T-helper 22 cell (primary cell): ENCODE results near the gene SNX13.
"Not testable (repeated sequence)": the region's sequence is repeated elsewhere in the genome, so short reads cannot be mapped to it uniquely, and the experiment has no call there.

Experiments
- DNase-seq: peaks from one replicate; pipeline ENCODE4 v3.0.0-alpha.2; 2020; ENCODE audit warnings: low read depth

The SNX13 gene

DNA sequence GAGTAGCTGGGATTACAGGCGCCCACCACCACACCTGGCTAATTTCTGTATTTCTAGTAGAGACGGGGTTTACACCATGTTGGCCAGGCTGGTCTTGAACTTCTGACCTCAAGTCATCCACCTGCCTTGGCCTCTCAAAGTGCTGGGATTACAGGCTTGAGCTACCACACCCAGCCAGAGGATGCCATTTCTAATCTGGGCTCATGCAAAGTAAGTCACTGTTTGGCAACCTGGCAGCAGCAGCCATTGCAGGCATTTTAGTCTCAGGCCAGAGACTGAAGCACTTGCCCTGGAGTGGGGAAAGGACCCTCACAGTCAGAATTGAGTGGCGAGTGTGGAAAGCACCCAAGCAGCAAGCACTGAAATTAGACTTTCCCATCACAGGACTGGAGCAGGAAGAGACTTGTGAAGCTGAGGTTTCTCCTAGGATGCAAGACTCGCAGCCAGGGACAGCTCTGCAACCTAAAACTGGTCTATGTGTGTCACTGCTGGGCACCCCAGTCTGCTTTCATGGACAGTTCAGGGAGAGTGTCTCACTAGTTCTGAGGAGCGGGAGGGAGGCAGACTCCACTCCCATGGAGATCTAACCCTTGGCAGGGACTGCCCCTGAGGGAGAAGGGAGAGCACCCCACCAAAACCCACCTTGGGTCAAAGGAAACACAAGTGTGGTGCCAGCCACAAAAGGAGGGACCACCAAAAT lies 27.6 kb downstream of the SNX13 start:
- DNase-seq = no peak

- DNase-seq = no peak
These were observed 28.2 kb downstream of the SNX13 start for GRCh38 chr7:17912050-17912449.

DNA sequence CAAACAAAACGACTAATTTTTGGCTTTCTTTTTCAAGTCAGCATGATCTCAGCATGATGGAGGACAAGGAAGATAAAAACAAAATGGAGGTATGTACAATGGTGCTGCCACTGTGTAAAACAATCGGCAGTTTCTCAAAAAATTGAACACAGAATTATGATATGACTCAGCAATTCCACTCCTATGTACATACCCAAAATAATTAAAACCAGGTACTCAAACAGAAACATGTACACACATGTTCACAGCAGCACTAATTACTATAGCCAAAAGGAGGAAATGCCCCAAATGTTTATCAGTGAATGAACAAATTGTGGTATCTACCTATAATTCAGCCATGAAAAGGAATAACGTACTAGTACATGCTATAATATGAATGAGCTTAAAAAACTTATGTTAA lies 29.9 kb downstream of the SNX13 start:
- no peak for DNase-seq

- not testable (repeated sequence) for DNase-seq
These were observed 31.0 kb downstream of the SNX13 start for GRCh38 chr7:17909310-17909709.

DNA sequence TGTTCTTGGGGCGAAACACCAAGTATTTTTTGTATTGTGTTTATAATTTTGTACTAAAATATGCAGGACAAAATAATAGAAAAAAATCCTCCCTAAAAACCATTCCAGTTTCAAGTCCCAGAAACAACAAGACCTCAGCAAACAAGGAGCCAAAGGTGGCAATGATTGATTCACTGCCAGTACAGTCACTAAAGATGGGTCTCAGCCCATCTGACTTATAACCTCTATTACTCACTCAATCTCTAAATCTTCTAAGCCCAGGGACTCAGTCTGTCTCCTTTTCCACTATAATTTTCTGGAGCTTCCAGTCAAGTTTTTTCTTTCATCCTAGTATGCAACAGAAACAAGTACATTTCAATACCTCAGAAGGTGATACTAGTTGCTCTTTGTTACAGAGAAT lies 33.3 kb downstream of the SNX13 start:
- DNase-seq = no peak

GRCh38 chr7:17903337-17903736 lies 37.0 kb downstream of the SNX13 start:
- DNase-seq = no peak

DNA sequence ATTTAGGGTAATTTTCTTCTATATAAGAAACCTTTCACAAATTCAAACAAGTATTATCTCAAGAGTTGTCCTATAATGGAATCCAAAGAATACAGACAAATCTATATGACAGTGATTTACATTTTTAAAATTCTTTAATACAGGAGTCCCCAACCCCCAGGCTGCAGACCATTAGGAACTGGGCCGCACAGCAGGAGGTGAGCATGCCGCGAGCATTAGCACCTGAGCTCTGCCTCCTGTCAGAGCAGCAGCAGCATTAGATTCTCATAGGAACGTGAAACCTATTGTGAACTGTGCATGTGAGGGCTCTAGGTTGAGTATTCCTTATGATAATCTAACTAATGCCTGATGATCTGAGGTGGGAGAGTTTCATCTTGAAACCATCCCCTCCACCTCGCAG lies 37.7 kb downstream of the SNX13 start:
- DNase-seq = no peak

DNA sequence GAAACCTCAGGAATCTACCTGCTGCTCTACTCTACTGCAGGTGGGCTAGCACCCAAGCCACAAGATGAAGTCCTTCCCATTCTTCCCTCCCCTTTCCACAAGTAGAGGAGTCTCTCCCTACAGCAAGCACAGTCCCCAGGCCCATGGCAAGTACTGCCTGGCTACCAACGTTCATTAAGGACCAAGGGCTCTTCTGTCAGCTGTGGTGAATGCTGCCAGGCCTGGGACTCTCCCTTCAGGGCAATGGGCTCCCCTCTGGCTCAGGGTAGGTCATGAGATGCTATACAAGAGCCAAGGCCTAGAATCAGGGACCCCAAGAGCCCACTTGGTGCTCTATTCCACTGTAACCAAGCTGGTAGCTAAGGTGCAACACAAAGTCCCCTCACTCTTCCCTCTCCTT lies 39.8 kb downstream of the SNX13 start:
- DNase-seq = no peak

DNA sequence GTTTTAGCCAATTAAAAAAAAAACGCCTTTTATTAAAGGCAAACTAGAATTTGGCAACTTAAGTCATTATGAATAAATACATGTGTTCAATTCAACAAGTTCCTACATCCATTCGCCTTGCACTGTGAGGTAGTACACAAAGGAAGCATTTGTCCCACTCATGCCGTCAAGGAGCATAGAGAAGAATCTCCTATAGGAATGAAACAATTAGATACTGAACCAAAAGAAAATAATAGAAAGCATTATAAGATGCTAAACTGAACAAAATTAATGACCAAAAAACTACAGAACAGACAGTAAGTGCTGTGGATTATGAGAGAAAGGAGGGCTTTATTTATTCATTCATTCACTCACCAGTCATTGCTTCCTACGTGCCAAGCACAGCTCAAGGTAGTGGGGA lies 42.2 kb downstream of the SNX13 start:
- DNase-seq = no peak

DNA sequence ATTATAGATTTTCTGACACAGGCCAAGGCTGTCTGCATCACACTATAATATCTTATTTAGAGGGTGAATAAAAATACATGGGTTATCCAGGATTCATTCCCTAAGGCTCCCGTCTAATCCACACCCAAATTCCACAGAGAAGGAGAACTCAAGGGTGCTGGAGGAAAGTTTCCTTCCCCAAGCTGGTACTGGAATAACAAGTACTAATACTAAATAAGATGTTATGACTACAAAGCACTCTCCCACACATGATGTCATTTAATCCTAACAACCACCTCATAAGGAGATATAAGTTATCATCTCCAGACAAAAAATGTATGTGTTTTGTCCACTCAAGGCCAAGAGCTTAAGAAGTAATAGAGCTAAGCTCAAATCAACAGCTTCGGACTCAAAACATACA lies 53.0 kb downstream of the SNX13 start:
- no peak for DNase-seq

- DNase-seq = no peak
These were observed 57.6 kb downstream of the SNX13 start for GRCh38 chr7:17882685-17883084.

- DNase-seq = no peak
These were observed 61.1 kb downstream of the SNX13 start for GRCh38 chr7:17879075-17879661.

GRCh38 chr7:17878627-17879026 lies 61.7 kb downstream of the SNX13 start:
- no peak for DNase-seq

GRCh38 chr7:17871815-17872533 lies 68.3 kb downstream of the SNX13 start:
- no peak for DNase-seq

GRCh38 chr7:17870406-17870805 lies 69.9 kb downstream of the SNX13 start:
- DNase-seq = no peak

- DNase-seq = no peak
These were observed 76.5 kb downstream of the SNX13 start for GRCh38 chr7:17863809-17864143.

DNA sequence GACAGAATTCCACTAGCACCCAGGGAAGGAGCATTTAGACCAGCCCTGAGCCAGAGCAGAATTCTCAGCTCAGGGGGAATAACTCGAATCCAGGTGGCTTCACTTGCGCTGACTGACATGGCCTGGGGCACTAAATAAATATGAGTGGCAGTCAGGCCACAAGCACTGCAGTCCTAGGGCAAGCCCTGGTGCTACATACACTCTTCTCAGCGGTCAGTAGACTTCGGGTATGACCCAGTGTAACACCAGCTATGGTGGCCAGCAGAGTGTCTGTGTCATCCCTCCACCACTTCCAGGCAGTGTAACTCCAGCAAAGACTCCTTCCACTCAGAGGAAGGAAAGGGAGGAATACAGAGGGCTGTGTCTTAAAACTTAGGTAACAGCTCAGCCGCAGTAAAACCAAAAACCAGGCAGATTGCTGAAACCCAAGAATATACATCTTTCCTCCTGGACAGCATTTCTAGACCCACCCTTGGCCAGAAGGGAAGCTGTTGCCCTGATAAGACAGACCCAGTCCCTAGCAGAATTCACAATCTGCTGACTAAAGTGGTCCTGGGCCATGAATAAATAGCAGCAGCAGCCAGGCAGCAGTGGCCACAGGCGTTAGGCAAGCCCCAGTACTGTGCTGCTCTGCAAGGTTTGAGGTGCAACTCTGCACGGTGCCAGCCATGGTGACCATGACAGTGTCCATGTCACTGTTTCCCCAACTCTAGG lies 77.0 kb downstream of the SNX13 start:
- DNase-seq = no peak

DNA sequence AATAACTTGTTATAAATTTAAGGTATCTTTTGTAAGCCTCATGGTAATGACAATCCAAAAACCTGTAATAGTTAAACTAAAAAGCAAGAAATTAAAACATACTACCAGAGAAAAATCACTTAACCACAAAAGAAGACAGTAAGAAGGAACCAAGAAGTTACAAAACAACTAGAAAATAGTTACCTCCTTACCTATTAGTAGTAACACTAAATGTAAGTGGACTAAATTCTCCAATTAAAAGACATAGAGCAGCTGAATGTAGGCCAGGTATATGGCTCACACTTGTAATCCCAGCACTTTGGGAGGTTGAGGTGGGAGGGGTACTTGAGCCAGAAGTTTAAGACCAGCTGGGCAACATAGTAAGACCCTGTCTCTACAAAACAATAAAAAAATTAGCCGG lies 84.0 kb downstream of the SNX13 start:
- no peak for DNase-seq

DNA sequence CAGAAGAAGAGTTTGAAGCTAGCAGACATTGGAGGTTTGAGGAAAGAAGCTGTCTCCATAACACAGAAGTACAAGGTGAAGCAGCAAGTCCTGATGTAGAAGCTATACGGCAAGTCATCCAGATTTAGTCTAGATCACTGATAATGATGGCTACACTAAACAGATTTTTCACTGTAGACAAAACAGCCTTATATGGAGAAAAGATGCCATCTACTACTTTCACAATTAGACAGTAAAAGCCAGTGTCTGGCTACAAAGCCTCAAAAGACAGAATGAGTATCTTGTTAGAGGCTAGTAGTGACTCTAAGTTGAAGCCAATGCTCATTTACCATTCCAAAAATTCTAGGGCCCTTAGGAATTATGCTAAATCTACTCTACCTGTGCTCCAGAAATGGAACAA lies 85.1 kb downstream of the SNX13 start:
- no peak for DNase-seq

DNA sequence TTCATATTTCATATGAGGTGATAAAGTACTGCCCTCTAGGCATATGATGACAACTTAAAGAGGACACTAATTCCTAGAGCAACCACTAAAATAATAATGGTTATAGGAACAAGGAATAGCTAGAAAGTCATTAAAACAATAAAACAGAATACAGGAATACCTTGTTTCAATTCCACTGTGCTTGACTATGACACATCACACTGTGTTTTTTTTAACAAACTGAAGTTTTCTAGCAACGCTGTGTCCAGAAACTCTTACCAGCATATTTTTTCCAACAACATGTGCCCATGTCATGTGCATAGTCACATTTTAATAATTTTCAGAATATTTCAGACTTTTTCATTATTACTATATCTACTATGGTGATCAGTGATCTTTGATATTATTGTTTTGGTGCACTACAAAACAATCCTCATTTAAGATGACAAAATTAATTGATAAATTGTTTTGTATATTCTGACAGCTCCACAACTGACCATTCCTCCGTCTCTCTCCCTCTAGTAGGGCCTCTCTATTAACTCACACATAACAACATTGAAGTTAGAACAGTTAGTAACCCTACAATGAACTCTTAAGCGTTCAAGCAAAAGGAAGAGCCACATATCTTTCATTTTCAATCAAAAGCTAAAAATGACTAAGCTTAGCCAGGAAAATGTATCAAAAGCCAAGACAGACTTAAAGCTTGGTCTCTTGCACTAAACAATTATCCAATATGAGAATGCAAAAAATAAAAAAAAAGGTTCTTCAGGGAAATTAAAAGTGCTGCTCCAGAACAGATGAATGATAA lies 85.8 kb downstream of the SNX13 start:
- no peak for DNase-seq

GRCh38 chr7:17852361-17852760 lies 87.9 kb downstream of the SNX13 start:
- DNase-seq = no peak

- no peak for DNase-seq
These were observed 90.8 kb downstream of the SNX13 start for GRCh38 chr7:17849504-17849903.
